HUES64 (cell line): ENCODE measurements around the gene DPPA3.
"Not testable (repeated sequence)": the region's sequence is repeated elsewhere in the genome, so short reads cannot be mapped to it uniquely, and the experiment has no call there.

ENCODE experiments used
- H3K27ac ChIP-seq: 2 replicates; pipeline ENCODE4 v1.7.0; 2013; ENCODE audit warnings: low read depth, low read length, inconsistent platforms
- H3K27me3 ChIP-seq: 2 replicates; pipeline ENCODE4 v1.6.1; 2013; ENCODE audit warnings: mild to moderate bottlenecking, low read length; ENCODE audit not compliant: insufficient read depth
- H3K36me3 ChIP-seq: 2 replicates; pipeline ENCODE4 v1.6.1; 2013; ENCODE audit warnings: mild to moderate bottlenecking, low read length; ENCODE audit not compliant: insufficient read depth
- H3K4me1 ChIP-seq: 2 replicates; pipeline ENCODE4 v1.6.1; 2013; ENCODE audit warnings: mild to moderate bottlenecking, low read length, moderate library complexity; ENCODE audit not compliant: insufficient read depth
- H3K4me3 ChIP-seq: 2 replicates; pipeline ENCODE4 v1.5.1; 2013; ENCODE audit warnings: mild to moderate bottlenecking, low read length, moderate library complexity
- H3K9ac ChIP-seq: 2 replicates; pipeline ENCODE4 v1.6.1; 2013; ENCODE audit warnings: mild to moderate bottlenecking, low read depth, low read length
- H3K9me3 ChIP-seq: 2 replicates; pipeline ENCODE4 v1.6.1; 2013; ENCODE audit warnings: low read depth, low read length; ENCODE audit not compliant: insufficient read depth
- WGBS: fragments of 150-250, 120-280 bp; methylation state at CpG from one replicate; pipeline ENCODE4 v1.1.7; 2013; ENCODE audit warnings: missing lambda C conversion rate; 5-methylcytosine and 5-hydroxymethylcytosine counted together

The DPPA3 gene

GRCh38 chr12:7730984-7731383, 19.8 kb downstream of the DPPA3 start:
- H3K27ac ChIP-seq, result not testable (repeated sequence)

GRCh38 chr12:7731486-7731885, 20.3 kb downstream of the DPPA3 start:
- Histone ChIP-seq H3K27ac (no peak overlapping the region), H3K36me3 (no peaks in the 10 kb centered on the region), H3K9me3 (no peaks in the 10 kb centered on the region), H3K9ac (no peak overlapping the region), H3K4me1 (peaks cover 6% of the 10 kb centered on the region), H3K4me3 (no peak overlapping the region), H3K27me3 (no peaks in the 10 kb centered on the region)
- 72% methylated on average over 5 of the region's 5 CpGs for WGBS

More at GRCh38 chr12:7730984-7731383, 19.8 kb downstream of the DPPA3 start:
- H3K27me3 ChIP-seq, H3K9me3 ChIP-seq, H3K4me1 ChIP-seq, H3K36me3 ChIP-seq, H3K4me3 ChIP-seq, H3K9ac ChIP-seq: not testable (repeated sequence)

DNA sequence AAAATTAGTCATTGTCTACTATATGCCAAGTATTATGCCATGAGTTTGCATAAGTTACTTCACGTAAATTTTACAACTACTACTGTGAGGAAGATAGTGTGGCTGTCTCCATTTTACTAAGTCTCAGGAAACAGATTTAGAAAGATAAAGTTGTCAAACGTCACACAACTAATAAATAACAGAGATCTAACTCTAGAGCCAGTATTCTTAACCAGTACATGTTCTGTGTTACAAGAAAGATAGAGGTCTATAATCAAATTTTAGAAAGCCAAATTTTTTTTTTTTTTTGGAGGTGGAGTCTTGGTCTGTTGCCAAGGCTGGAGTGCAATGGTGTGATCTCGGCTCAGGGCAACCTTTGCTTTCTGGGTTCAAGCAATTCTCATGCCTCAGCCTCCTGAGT, 21.8 kb downstream of the DPPA3 start:
- no peak overlapping the region for H3K9ac ChIP-seq
- no peaks in the 10 kb centered on the region for H3K9me3 ChIP-seq
- 95% methylated on average over 1 of the region's 3 CpGs for WGBS
- H3K27ac ChIP-seq, result no peak overlapping the region
- peaks cover 6% of the 10 kb centered on the region for H3K4me1 ChIP-seq
- H3K36me3 ChIP-seq, result no peaks in the 10 kb centered on the region
- H3K27me3 ChIP-seq, result no peaks in the 10 kb centered on the region
- H3K4me3 ChIP-seq, result no peak overlapping the region

DNA sequence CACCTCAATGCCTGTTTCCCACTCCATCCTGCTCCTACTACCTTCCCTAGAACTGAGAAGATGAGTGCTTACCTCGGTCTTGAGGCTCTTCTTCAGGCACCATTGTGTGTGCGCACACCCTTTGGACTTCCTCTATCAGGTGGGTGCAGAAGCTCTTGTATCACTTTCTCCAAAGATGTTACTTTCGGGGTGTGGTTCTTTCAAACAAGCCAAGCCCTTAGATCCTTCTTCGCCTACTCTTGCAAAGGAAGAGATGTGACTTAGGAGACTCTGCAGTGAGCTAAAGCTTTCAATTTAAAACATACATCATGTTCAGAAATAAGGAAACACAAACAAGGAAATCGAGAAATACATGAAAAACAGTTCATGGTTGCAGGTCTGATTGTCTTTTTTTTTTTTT, 36.0 kb downstream of the DPPA3 start, which contains the start of gene CLEC4C:
CLEC4C (minus strand) TSS at position 130 of the 400 bp plus-strand sequence; CDS start at position 103, 27 bp downstream.
- no peaks in the 10 kb centered on the region for H3K27me3 ChIP-seq
- H3K36me3 ChIP-seq, result no peaks in the 10 kb centered on the region
- H3K9me3 ChIP-seq, result no peaks in the 10 kb centered on the region
- no peak within 1 kb of the TSS for H3K4me3 ChIP-seq
- WGBS, result 99% methylated on average over 4 of the region's 5 CpGs
- H3K9ac ChIP-seq, result no peak within 1 kb of the TSS
- no peak within 1 kb of the TSS for H3K27ac ChIP-seq
- no peaks in the 10 kb centered on the region for H3K4me1 ChIP-seq

DNA sequence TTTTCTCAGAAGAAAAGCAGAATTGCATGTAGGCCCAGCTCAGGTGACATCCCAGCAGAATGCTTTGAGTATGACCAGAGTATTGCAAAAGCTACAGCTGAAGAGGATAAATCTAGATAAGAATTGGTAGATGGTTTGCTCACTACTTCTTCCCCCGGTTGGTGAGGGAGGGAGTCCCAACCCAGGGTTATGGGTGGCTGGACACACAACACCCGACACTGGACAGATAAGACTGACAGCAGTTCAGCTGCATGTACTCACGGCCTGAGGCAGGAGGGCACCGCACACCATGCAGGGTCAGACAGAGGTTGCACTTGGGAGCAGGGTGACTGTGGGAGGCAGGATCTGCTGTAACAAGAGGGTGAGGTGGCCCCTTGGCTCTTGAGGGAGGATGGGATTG, 37.6 kb downstream of the DPPA3 start:
- Histone ChIP-seq H3K4me1 (no peaks in the 10 kb centered on the region), H3K9me3 (no peaks in the 10 kb centered on the region), H3K27me3 (no peaks in the 10 kb centered on the region), H3K27ac (no peak overlapping the region), H3K9ac (no peak overlapping the region), H3K4me3 (no peak overlapping the region), H3K36me3 (no peaks in the 10 kb centered on the region)
- WGBS, result 80% methylated on average over 4 of the region's 4 CpGs

GRCh38 chr12:7749442-7749841, 38.2 kb downstream of the DPPA3 start:
- Histone ChIP-seq H3K9me3 (no peaks in the 10 kb centered on the region), H3K4me1 (no peaks in the 10 kb centered on the region), H3K27ac (no peak overlapping the region), H3K36me3 (no peaks in the 10 kb centered on the region), H3K27me3 (no peaks in the 10 kb centered on the region), H3K4me3 (no peak overlapping the region), H3K9ac (no peak overlapping the region)
- WGBS, result 94% methylated on average over 8 of the region's 8 CpGs

DNA sequence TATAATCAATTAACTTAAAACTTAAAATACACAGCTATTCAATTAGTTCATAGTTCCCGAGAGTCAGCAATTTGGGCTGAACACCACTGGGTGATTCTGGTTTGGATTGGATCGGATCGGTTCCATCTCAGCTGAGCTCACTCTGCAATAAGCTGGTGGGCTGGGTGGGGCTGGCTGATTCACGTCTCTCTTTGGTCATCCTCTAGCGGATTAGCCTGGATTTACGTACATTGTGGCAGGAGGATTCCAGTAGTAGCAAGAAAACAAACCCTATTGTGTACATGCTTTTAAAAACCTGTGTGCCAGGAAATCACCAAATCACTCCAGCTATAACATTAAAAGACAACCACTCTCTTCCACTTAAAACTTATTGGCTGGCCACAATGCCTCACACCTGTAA, 39.1 kb downstream of the DPPA3 start:
- Histone ChIP-seq H3K9ac (no peak overlapping the region), H3K27ac (no peak overlapping the region), H3K27me3 (no peaks in the 10 kb centered on the region), H3K4me1 (no peaks in the 10 kb centered on the region), H3K36me3 (no peaks in the 10 kb centered on the region), H3K9me3 (no peaks in the 10 kb centered on the region), H3K4me3 (no peak overlapping the region)
- 86% methylated on average over 6 of the region's 6 CpGs for WGBS

- no peak overlapping the region for H3K27ac ChIP-seq
- no peak overlapping the region for H3K9ac ChIP-seq
- WGBS, result 94% methylated on average over 20 of the region's 20 CpGs
Measured at GRCh38 chr12:7751394-7751793, 40.2 kb downstream of the DPPA3 start.

GRCh38 chr12:7751941-7752922, 41.0 kb downstream of the DPPA3 start:
- not testable (repeated sequence) for H3K9ac ChIP-seq, H3K4me1 ChIP-seq, H3K27ac ChIP-seq, H3K4me3 ChIP-seq, H3K27me3 ChIP-seq, H3K36me3 ChIP-seq, H3K9me3 ChIP-seq
- WGBS, result 96% methylated on average over 44 of the region's 48 CpGs

More at GRCh38 chr12:7751394-7751793, 40.2 kb downstream of the DPPA3 start:
- no peaks in the 10 kb centered on the region for H3K9me3 ChIP-seq
- no peaks in the 10 kb centered on the region for H3K36me3 ChIP-seq
- H3K27me3 ChIP-seq, result no peaks in the 10 kb centered on the region
- no peaks in the 10 kb centered on the region for H3K4me1 ChIP-seq
- no peak overlapping the region for H3K4me3 ChIP-seq

GRCh38 chr12:7755668-7756067, 44.4 kb downstream of the DPPA3 start:
- H3K9me3 ChIP-seq, H3K27me3 ChIP-seq, H3K27ac ChIP-seq, H3K4me3 ChIP-seq, H3K36me3 ChIP-seq, H3K9ac ChIP-seq: not testable (repeated sequence)
- peaks cover 17% of the 10 kb centered on the region for H3K4me1 ChIP-seq
- 98% methylated on average over 9 of the region's 9 CpGs for WGBS

GRCh38 chr12:7756993-7757392, 45.8 kb downstream of the DPPA3 start:
- H3K27ac ChIP-seq, result no peak overlapping the region
- no peaks in the 10 kb centered on the region for H3K9me3 ChIP-seq
- peaks cover 17% of the 10 kb centered on the region for H3K4me1 ChIP-seq
- H3K27me3 ChIP-seq, result no peaks in the 10 kb centered on the region
- H3K36me3 ChIP-seq, result no peaks in the 10 kb centered on the region
- H3K9ac ChIP-seq, result no peak overlapping the region
- 69% methylated on average over 2 of the region's 2 CpGs for WGBS
- H3K4me3 ChIP-seq, result no peak overlapping the region
